GM23338 (cell line): ENCODE results near the gene EPHB1. TPM values are rescaled to one million over a fixed set of nuclear protein-coding genes. Genes with fewer than 3 reads are reported as not detected.

ENCODE experiments used
- ETS1 ChIP-seq: IDR thresholded peaks from 2 replicates; pipeline ENCODE4 v1.6.1; 2016; ENCODE audit warnings: antibody characterized with exemption
- EZH2 ChIP-seq: fragments of 200-600 bp; sonication (generic); IDR thresholded peaks from one replicate; pipeline ENCODE4 v1.8.0; 2017; ENCODE audit warnings: antibody characterized with exemption, mild to moderate bottlenecking, low read depth; ENCODE audit not compliant: unreplicated experiment
- JUNB ChIP-seq: IDR thresholded peaks from one replicate; pipeline ENCODE4 v1.6.1; 2016; ENCODE audit warnings: antibody characterized with exemption; ENCODE audit not compliant: unreplicated experiment
- STAT1 ChIP-seq: IDR thresholded peaks from one replicate; pipeline ENCODE4 v1.6.1; 2016; ENCODE audit warnings: antibody characterized with exemption; ENCODE audit not compliant: unreplicated experiment
- ZNF462 ChIP-seq: fragments of 250-450 bp; sonication (Bioruptor Pico); IDR thresholded peaks from 2 replicates; pipeline ENCODE4 v1.5.0; 2020; ENCODE audit warnings: mild to moderate bottlenecking, moderate library complexity
- polyA plus RNA-seq: library from polyadenylated mRNA; unstranded; fragments of >200 nt; fragmentation: Nextera tagmentation; extraction: Ambion mirVana; gene quantifications from 2 replicates; pipeline ENCODE4 v1.2.1, GENCODE V29; 2016
- total RNA-seq: library from RNA; depleted of rRNA; stranded (reverse); fragments of >200 nt; shearing (Covaris generic); gene quantifications from 2 replicates; pipeline ENCODE4 v1.2.3, GENCODE V29; 2014
- TF ChIP-seq, protein P1 (sequence below): IDR thresholded peaks from one replicate; pipeline ENCODE4 v1.6.1; 2018; ENCODE audit warnings: antibody characterized with exemption; ENCODE audit not compliant: unreplicated experiment

Gene EPHB1
- total and polyA plus RNA-seq, 2 experiments from 2014 or later: 2.7 to 5.2 TPM

DNA sequence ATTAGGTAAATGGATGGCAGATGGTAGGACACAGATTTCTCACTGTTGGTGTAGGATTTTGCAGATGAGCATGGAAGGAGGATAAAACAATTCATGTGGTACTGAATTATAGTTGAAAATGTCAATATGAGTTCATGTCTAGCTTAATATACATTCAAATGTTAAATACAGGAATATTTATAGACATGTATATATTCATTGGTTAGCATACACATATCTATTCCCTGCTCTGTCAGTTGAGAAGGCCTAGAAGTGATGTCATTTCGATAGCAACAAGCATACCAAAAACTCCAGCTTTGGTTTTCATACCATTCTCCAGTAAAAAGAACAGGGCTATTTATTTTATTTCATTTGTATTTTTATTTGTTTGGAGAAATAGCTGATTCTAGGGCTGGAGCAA, 497.1 kb downstream of the EPHB1 start (continued):
- TF ChIP-seq ZNF462 (CRISPR knock-in tag): no peak
- TF ChIP-seq, protein P1, sequence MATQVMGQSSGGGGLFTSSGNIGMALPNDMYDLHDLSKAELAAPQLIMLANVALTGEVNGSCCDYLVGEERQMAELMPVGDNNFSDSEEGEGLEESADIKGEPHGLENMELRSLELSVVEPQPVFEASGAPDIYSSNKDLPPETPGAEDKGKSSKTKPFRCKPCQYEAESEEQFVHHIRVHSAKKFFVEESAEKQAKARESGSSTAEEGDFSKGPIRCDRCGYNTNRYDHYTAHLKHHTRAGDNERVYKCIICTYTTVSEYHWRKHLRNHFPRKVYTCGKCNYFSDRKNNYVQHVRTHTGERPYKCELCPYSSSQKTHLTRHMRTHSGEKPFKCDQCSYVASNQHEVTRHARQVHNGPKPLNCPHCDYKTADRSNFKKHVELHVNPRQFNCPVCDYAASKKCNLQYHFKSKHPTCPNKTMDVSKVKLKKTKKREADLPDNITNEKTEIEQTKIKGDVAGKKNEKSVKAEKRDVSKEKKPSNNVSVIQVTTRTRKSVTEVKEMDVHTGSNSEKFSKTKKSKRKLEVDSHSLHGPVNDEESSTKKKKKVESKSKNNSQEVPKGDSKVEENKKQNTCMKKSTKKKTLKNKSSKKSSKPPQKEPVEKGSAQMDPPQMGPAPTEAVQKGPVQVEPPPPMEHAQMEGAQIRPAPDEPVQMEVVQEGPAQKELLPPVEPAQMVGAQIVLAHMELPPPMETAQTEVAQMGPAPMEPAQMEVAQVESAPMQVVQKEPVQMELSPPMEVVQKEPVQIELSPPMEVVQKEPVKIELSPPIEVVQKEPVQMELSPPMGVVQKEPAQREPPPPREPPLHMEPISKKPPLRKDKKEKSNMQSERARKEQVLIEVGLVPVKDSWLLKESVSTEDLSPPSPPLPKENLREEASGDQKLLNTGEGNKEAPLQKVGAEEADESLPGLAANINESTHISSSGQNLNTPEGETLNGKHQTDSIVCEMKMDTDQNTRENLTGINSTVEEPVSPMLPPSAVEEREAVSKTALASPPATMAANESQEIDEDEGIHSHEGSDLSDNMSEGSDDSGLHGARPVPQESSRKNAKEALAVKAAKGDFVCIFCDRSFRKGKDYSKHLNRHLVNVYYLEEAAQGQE: no peak
- TF ChIP-seq EZH2: no peak
- no peak for TF ChIP-seq STAT1
- no peak for TF ChIP-seq JUNB
- TF ChIP-seq ETS1: no peak
